Measurements from ENCODE around the gene CPNE2.
"Not testable (repeated sequence)": the region's sequence is repeated elsewhere in the genome, so short reads cannot be mapped to it uniquely, and the experiment has no call there.

Gene CPNE2

DNA sequence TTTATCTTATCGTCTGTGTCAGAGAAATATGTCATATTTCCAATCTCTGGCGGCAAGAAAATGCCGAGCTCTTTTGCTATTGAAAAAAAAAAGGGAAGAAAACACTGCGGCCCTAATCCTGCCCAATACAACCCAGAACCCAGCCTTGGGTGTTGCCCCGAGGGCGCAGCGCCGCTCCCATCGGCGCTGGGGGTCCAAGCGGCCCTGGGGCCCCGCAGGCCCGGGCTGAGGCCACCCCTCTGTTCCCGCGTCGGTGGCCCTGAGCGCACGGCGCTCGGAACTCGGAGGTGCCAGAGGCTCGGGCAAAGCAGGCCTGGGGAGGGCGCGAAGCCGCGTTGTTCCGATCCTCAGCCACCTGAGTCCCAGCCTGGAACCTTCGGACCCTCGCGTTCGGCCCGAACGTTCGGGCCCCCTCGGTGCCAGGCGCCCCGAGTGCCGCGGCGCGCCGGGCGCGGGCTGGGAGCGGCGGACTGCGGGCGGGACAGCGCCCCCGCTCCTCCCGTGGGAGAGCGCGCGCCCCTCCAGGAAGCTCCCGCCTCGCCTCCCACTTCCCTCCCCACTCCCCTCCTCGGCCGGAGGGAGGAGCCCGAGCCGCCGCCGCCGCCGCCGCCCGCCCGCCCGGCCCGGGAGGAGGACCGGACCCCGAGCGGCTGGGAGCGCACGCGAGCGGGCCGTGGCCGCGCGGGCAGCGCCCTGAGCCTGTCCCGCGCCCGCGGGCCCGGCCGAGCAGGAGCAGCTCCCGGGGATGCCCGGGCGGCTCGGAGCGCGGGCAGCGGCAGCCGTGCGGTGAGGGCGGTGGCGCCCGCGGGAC lies at the start of gene CPNE2:
Gene CPNE2, plus strand, starts transcription at position 609 of the 811 bp plus-strand sequence. CDS start 18,160 bp downstream, outside the sequence.
- peak; percentile 48 for DNase-seq

DNA sequence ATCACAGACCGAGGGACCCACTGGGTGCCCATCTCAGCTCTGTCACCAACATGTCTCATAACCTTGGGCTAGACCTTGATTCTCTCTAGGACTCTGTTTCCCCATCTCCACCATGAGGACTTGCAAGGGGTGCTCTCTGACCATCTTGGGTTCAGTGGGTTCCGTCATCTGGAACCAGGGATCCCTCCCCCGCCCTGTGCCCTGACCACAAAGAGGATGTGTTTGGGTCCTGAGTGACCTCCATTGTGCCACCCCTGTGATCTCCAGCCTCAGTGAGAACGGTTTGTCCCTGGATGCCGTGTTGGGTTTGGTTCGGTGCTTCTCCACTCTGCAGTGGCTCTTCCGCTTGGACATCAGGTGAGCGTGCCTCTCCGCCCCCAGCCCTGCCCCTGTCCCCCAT lies 49.1 kb upstream of the CPNE2 start:
- DNase-seq = no peak

DNA sequence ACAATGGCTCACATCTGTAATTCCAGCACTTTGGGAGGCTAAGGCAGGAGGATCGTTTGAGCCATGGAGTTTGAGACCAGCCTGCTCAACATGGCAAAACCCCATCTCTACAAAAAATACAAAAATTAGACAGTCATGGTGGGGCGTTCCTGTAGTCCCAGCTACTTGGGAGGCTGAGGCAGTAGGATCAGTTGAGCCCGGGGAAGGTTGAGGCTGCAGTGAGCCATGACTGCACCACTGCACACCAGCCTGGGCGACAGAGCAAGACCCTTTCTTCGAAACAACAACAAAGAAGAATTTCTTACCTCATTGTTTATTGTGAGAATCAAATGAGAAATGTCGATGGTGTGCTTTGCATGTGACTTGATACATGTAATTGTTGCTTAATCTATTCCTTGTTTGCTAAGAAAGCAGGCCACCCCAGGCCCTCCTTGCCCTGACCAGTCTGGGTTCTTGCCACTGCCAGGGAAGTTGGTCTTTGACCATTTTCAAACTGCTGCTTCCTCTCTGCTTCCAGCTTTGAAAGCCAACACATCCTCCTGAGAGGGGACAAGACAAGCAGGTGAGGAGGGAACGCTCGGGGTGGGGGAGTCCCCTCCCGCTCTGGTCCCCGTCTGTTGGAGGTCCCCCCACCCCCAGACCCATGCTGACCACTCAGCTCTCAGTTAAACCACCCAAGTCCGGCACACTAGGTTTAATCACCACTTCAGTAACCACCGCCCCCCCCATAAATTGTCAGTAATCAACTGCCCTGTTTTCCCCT lies 47.3 kb upstream of the CPNE2 start:
- no peak for DNase-seq

DNA sequence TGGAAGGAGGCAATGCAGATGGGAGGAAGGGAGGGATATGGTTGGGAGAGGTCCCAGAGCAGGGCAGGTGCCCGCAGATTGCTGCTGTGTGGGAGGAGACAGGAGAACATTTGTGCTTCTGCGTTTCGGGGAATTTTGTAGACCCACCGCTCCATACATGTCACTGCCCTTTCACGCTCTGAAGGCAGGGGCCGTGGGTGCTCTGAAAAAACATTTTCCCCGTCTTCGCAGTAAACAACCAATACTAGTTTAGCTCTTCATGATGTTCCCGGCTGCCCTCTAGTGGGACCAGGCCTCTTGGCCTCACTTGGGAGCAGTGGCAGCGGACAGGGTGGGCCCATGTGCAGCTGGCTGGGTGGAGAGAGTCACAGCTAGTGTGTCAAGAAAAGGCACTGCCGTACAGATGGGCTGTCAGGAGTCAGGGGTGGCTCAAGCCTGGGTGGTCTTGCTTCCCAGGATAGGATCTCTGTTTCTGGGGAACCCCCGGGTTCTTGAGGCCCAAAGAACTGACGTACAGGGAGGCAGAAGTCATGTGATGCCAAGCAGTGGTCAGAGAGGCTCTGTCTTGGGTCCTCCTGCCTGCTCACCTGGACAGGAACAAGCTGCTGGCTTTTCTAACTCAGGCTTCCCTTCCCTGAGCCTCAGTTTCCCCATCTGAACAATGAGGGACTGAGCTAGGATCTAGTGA lies 46.5 kb upstream of the CPNE2 start:
- peak; percentile 62 for DNase-seq

DNA sequence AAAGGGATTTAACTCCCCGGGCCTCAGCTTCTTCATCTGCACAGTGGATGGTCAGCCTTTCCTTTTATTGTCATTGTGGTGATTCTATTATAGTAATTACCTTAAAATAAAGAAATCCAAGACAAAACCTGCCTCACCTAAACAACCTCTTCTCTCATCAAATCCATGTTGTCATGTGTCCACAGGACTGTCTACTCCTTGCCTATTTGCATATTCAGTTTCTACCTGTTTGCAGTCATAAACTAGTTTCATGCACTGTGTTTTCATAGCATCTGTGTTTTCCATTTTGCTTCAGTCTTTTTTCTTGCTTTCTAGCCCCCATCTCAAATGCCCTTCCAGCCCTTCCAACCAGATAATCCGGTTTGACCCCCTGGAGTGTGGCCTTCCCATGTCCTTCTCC lies 44.3 kb upstream of the CPNE2 start:
- no peak for DNase-seq

DNA sequence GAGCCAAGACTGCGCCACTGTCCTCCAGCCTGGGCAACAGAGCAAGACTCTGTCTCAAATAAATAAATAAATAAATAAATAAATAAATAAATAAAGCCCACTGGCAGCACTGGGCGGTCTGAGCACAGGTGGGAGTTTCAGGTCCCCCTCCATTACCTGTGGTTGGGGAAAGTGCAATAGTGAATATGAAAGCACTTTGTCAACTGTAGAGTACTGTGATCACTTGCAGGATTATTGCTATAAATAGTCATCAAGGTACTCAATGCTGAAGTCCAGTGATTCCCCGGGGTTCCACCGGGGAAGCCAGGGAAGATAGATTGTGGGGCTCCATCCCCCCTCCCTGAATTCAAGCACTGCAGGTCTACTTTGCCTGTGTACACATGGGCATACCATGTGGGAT lies 42.7 kb upstream of the CPNE2 start:
- no peak for DNase-seq

DNA sequence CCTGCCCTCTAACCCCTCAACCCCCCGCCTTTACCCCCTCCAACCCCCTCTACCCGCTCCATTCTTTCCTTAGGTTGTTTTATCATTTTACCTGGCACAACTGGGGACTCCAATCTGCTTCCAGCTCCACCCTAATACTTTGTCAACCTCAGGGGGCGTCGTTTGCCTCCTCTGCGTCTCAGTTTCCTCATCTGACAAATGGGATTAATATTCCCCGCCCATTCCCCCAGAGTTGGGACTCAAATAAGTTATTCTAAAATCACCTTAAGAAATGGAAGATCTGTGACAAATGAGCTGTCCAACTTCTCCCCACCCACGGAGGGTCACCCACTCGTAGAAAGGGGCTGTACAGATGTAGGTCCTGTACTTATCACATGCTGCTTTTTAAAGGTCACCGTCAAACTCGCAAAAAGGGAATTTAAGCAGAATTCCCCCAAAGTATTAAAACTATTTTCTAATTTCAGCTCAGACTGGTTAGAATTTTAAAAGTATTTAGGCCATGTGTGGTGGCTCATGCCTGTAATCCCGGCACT lies 40.6 kb upstream of the CPNE2 start:
- no peak for DNase-seq

DNA sequence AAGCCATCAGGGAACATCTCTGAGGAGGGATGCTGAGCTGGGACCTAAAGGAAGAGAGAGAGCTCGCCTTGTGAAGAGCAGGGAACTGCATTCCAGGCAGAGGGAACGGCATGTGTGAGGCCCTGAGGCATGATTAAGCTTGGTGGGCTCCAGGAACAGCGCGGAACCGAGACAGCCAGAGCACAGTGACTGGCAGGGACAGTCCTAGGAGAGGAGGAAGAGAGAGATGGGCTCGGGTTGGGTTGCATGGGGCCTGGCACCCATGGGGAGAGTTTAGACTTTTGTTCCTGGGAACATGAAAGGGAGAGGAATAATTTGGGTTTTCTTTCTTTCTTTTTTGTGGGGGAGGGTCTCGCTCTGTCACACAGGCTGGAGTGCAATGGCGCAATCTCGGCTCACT lies 39.2 kb upstream of the CPNE2 start:
- no peak for DNase-seq

DNA sequence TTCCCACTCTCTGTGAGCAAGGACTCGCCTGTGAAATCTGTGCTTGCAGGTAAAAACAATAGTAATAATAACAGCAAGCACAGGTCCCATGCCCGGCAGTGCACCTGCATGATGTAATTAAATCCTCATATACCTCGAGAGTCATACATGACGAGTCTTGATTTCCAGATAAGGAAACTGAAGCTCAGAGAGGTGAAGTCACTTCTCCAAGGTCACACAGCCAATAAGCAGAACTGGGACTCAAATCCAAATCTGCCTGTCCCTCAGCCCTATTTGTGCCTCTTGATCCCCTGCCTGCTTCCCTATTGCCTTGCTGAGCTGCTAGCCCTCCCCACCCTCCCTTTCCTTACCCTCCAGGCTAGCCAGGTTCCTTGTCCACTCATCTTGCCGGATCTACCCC lies 38.0 kb upstream of the CPNE2 start:
- DNase-seq = no peak

DNA sequence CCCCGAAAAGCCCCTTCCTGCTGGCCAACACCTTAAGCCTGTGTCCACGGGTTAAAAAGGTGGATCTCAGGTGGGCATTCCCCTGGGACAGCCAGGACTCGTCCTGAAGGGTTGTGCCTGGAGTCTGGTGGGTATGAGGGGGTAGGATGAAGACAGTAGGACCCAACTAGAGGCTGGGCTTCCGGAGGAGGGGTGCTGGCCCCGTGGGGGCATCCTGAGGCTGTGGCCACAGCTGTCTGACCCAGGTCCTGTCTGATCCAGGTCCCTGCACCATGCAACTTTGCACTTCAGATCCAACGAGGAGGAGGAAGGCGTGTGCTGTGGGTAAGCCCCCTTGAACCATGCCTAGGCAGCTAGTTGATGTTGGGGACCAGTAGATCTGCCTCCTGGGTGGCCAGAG lies 37.6 kb upstream of the CPNE2 start:
- no peak for DNase-seq

DNA sequence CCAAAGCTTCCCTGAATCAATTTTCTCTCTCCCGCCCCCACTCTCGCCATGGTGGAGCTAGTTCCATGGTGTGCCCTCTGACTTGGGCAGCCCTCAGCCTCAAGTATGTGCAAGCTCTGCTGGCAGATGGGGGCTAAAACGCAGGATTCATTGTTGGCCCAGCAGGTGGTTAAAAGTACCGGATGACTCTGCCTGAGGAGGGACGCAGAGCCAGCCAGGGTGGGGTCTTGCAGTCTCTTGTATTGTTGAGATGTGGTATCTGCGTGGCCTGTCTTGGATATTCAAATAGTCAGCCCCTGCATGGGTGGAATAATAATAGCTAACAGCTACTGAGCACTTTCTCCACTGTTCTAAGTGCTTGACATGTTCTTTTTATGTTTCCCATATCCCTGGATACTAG lies 36.7 kb upstream of the CPNE2 start:
- no peak for DNase-seq

DNA sequence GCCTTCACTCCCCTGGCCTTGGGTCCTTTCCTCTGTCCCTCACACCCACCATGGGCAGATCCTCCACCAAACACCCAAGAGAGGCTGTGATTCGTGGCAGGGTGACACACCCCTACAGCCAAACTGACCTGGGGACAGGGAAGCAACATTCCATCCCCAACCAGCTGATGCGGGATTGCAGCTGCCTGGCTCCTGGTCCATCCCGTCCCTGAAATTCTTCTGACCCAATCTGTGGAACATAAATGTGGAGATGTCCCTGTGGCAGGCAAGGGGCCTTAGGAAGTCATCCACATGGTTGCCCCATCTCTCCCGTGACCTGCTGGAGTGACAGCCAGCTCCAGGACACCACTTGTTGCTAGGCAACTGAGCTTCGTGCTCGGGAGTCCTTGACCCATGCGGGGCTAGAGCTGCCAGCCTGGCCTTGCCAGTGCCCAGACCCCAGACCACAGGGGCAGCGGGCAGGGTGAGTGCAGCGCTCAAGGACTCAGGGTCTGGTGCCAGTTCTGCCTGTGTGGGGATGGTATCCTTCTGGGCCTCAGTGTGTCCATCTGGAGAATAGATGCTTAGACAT lies 34.0 kb upstream of the CPNE2 start:
- DNase-seq = no peak

DNA sequence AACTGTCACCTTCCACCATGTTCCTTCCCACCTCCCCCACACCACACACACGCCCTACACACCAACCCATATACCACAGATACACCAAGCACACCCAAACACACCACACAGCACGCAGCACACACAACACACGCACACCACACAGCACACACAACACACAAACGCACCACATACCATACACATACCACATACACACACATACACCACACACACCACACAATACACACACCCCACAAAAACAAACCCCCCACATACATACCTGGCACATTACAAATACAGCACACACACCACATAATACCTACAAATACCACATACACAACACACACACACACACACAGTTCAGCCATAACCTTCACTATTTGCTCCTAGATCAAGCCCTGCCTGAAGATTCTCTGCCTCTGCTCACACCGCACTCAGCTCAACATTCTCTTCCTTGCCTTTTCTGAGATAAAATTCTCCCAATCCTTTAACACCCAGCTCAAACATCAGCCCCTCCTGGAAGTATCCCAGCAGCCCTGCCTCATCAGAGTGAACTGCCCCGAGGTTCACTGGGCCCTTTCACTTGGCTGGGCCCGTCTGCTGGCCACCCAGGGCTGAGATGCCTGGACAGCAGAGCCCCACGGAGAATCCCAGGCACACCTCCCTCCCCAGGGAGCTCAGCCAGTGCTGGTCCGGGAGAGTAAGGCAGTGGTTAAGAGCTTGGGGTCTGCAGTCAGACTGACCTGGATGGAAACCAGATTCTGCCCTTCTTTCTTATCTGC lies 31.9 kb upstream of the CPNE2 start:
- DNase-seq = no peak

DNA sequence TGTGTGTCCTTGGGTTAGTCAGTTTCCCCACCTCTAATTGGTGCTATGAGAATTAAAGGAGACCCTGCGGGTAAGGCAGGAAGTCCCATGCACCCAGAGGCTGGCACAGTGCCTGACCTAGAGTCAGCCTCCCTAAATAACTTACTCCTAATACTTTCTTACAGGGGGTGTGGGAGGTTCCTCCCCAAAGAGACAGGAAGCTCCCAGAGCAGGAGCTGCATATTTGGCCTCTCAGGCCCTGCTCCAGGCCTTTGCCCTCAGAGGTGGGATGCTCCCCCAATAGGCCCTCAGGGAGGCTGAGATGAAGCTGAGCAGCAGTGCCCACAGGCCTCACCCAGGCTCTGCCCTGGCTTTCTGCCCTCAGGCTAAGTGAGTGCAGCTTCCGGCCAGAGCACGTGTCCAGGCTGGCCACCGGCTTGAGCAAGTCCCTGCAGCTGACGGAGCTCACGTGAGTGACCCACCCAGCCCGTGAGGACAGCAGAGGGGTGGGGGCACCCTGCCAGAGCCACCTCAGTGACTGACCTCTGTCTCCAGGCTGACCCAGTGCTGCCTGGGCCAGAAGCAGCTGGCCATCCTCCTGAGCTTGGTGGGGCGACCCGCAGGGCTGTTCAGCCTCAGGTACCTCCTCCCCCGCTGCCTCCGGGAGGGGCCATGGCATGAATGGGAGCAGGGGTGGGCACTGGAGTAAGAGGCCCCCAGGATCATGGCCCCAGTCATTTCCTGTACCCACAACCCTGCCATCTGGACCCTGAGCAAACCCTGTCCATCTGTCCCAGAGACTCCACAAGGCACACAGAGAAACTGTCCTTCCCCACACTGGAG lies 31.1 kb upstream of the CPNE2 start:
- DNase-seq = peak; percentile 28

DNA sequence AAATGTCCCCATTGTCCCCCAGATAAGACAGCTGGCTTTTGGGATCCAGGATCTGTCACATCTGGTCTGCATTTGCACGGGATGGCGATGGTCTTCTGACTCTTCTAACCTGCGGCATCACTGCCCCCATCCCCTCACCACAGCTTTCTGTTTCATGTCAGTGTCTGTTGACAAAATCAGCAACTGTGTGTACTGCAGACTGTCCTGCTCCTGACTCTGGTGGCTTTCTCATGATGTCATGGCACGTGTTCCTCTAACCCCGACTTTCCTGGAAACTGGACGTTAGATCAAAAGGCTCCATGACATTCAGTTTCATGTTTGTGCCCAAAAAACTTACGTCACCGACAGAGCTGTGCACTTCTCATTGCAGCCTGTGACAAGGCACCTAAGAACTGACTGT lies 30.1 kb upstream of the CPNE2 start:
- no peak for DNase-seq

DNA sequence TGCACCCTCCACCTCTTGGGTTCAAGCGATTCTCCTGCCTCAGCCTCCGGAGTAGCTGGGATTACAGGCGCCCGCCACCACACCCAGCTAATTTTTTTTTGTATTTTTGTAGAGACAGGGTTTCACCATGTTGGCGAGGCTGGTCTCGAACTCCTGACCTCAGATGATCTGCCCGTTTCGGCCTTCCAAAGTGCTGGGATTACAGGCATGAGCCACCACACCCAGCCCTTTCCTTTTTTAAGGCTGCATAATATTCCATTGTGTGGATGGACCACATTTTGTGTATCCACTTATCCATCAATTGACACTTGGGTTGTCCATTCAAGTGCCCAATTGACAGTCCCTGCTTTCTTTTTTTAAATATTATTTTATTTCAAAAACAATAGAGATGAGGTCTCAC lies 29.2 kb upstream of the CPNE2 start:
- DNase-seq = not testable (repeated sequence)

DNA sequence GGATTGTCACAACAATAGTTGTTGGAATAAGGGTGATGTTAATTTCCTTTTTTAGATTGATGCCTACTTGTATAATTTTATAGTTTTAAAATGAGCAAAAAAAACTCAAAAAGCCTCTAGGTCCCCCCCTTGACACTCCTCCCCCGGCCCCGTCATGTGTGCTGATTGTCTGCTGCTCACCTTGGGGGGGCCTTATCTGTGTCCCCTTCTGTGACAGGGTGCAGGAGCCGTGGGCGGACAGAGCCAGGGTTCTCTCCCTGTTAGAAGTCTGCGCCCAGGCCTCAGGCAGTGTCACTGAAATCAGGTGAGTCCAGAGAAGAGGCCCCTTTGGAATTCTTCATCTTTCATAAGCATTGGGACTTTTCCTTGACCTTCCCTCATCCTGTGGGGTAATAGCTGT lies 27.4 kb upstream of the CPNE2 start:
- peak; percentile 0 for DNase-seq

DNA sequence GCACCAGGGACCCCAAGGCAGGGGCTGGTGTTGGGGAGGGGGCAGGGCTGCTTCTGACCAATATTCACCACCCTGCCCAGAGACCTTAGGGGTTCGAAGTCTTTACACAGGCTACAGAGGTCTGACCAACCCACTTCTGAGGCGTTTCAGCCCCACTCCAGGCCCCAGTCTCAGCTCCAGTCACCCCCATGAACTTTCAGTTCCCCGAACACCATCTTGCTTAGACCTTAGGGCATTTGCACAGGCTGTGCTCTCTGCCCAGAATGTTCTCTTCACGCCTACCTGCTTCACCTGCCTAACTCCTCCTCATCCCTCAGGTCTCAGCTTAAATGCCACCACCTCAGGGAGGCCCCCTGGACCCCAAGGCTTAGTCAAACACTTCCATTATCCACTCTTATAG lies 25.8 kb upstream of the CPNE2 start:
- DNase-seq = peak; percentile 0

DNA sequence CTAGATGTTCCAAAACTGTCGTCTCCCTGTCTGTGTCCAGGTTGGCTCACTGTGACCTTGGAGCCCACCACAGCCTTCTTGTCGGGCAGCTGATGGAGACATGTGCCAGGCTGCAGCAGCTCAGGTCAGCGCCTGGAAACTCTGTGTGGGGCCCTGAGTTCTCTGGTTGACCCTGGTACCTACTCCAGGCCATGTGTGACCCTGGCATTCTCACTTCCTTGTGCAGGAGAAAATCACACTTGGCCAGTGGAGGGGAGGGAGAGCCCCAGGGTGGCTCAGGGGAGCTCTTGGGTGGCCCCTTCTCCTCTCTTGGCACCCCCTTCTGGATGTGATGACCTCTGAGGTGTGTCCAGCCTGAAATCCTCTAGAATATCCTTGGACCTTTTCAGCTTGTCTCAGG lies 25.0 kb upstream of the CPNE2 start:
- DNase-seq = peak; percentile 0

DNA sequence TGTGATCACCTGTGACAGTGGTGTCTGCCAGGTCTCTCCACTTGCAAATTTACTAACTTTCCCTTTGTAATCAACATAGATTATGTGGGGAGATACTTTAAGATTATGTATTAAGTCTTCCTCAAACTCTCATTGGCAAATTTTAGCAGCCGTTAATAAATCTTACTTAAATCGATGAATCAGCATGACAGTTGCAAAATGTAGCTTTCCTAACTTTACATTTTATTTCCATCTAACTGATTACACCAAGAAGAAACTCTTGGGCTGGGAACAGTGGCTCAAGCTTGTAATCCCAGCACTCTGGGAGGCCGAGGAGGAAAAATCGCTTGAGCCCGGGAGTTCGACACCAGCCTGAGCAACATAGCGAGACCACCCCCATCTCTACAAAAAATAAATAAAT lies 23.3 kb upstream of the CPNE2 start:
- DNase-seq = no peak

DNA sequence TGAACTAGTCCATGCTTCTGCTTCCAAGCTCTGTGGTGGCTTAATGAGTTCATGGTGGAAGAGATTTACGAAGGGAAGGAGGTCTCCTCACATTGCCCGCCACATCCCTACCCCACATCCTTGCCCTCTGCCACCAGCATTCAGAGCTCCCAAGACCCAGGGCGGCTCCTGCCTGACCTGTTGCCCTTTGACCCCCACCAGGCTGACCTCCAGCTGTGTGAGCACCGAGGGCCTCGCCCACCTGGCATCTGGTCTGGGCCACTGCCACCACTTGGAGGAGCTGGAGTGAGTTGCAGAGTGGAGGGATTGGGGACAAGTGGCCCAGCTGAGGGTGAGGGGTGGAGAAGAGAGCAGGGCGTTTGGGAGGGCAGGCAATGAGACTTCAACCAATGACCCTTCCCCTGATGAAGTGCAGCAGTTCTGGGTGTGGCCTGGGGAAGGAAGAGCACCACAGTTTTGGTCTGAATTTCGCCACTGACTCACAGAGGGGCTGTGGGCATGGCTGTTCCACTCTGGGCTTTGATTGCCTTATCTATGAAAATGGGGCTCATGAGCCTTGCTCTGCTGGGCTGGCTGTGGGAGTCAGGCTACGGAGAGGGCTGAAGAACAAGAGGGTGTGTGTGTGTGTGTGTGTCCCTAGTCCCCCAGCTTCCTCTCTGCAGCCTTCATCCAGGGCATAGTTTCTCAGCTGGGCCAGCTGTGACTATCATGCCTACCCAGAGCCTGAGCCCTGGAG lies 22.6 kb upstream of the CPNE2 start:
- peak; percentile 0 for DNase-seq
